Keratinocyte (primary cell): Measurements from ENCODE around the gene CD86. TPM values are rescaled to one million over a fixed set of nuclear protein-coding genes. Genes with fewer than 3 reads are reported as not detected.
A peak's percentile ranks its signal among the peaks of the same experiment; 100 is the strongest.
"Not testable (repeated sequence)": the region's sequence is repeated elsewhere in the genome, so short reads cannot be mapped to it uniquely, and the experiment has no call there.

ENCODE experiments used
- DNase-seq: peaks from one replicate; pipeline ENCODE4 v3.0.0-alpha.2; 2011; ENCODE audit warnings: low read depth, missing footprints, low spot score
- FAIRE-seq: peaks from 2 replicates; lab custom pipeline; 2011; peaks lifted over from hg19 to GRCh38; lab: Jason Lieb, UNC
- H2AFZ ChIP-seq: 2 replicates; pipeline ENCODE4 v1.6.0; 2012; ENCODE audit warnings: low read length, control low read depth, inconsistent platforms; ENCODE audit not compliant: control insufficient read depth
- H3K27ac ChIP-seq: 2 replicates; pipeline ENCODE4 v1.5.1; 2011; ENCODE audit warnings: low read length; ENCODE audit not compliant: control insufficient read depth, insufficient read depth
- H3K27me3 ChIP-seq: 3 replicates; pipeline ENCODE4 v1.6.0; 2011; ENCODE audit warnings: low read length; ENCODE audit not compliant: control insufficient read depth, insufficient read depth; ENCODE audit errors: extremely low read depth
- H3K36me3 ChIP-seq, 2 experiments: 2 replicates in 1 of 2; 3 replicates in 1 of 2; pipeline ENCODE4 v1.5.1; 2011; ENCODE audit warnings: low read length in 2 of 2, mild to moderate bottlenecking in 1 of 2; ENCODE audit not compliant: control insufficient read depth in 2 of 2, insufficient read depth in 2 of 2; ENCODE audit errors: extremely low read depth in 1 of 2
- H3K4me1 ChIP-seq: 3 replicates; pipeline ENCODE4 v1.5.1; 2011; ENCODE audit warnings: low read length; ENCODE audit not compliant: control insufficient read depth, insufficient read depth; ENCODE audit errors: extremely low read depth
- H3K4me2 ChIP-seq: 3 replicates; pipeline ENCODE4 v1.6.0; 2011; ENCODE audit warnings: low read depth, low read length; ENCODE audit not compliant: control insufficient read depth, insufficient read depth; ENCODE audit errors: extremely low read depth
- H3K4me3 ChIP-seq, 3 experiments: fragments of 200-600 bp in 1 of 3; sonication (generic) in 1 of 3; 2 replicates in 2 of 3; 3 replicates in 1 of 3; pipeline ENCODE4 v1.5.1; 2011 to 2016; ENCODE audit warnings: low read length in 3 of 3, mild to moderate bottlenecking in 3 of 3, control low read depth in 2 of 3, inconsistent platforms in 1 of 3, low read depth in 1 of 3, mixed read lengths in 1 of 3, mixed run types in 1 of 3, moderate library complexity in 1 of 3; ENCODE audit not compliant: control insufficient read depth in 2 of 3, insufficient read depth in 2 of 3; ENCODE audit errors: extremely low read depth in 1 of 3
- H3K79me2 ChIP-seq: 2 replicates; pipeline ENCODE4 v1.6.0; 2012; ENCODE audit warnings: low read length; ENCODE audit not compliant: control insufficient read depth, insufficient read depth
- H3K9ac ChIP-seq: 3 replicates; pipeline ENCODE4 v1.6.0; 2011; ENCODE audit warnings: low read length; ENCODE audit not compliant: control insufficient read depth, insufficient read depth; ENCODE audit errors: extremely low read depth
- H3K9me1 ChIP-seq: 3 replicates; pipeline ENCODE4 v1.6.0; 2011; ENCODE audit warnings: low read length; ENCODE audit not compliant: control insufficient read depth, insufficient read depth; ENCODE audit errors: extremely low read depth
- H3K9me3 ChIP-seq: 2 replicates; pipeline ENCODE4 v1.5.1; 2012; ENCODE audit warnings: low read depth, low read length; ENCODE audit not compliant: control insufficient read depth
- H4K20me1 ChIP-seq: 3 replicates; pipeline ENCODE4 v1.6.0; 2011; ENCODE audit warnings: low read length; ENCODE audit not compliant: control insufficient read depth, insufficient read depth; ENCODE audit errors: extremely low read depth
- EZH2 ChIP-seq: IDR thresholded peaks from one replicate; pipeline ENCODE4 v1.6.1; 2012; ENCODE audit warnings: inconsistent platforms, mild to moderate bottlenecking, low read length, moderate library complexity
- dilution Hi-C: fragments of 300-500 bp; cut with MboI; formaldehyde crosslinking; loops from one replicate; pipeline ENCODE4 v1.7.0; 2020; ENCODE audit warnings: low sequenced_read_pairs; ENCODE audit not compliant: extremely low pct_ligation_motif_present
- polyA plus RNA-seq, 5 experiments: library from polyadenylated mRNA; depleted of rRNA in 3 of 5; stranded (reverse) in 3 of 5; stranded (forward) in 1 of 5; unstranded in 1 of 5; fragments of >200 nt; gene quantifications; 1 replicate in 1 of 5; 2 replicates in 3 of 5; 3 replicates in 1 of 5; pipeline versions ENCODE4 v1.2.1 to v1.2.3, GENCODE V29; 2011 to 2012; ENCODE audit warnings: missing spikeins in 2 of 5, low read depth in 1 of 5, low replicate concordance in 1 of 5
- TF ChIP-seq, protein P1 (sequence below), 3 experiments: IDR thresholded peaks in 1 of 3; conservative IDR thresholded peaks in 1 of 3; optimal IDR thresholded peaks in 1 of 3; 2 replicates in 2 of 3; 3 replicates in 1 of 3; pipeline versions ENCODE3 to v1.5.1; 2011; ENCODE audit warnings: low read length in 3 of 3, mild to moderate bottlenecking in 3 of 3, moderate library complexity in 2 of 3, control low read depth in 1 of 3, inconsistent platforms in 1 of 3; ENCODE audit not compliant: insufficient read depth in 2 of 3; ENCODE audit errors: extremely low read depth in 1 of 3

The CD86 gene
- polyA plus RNA-seq, 1 donor (not counting 4 experiments of a cell fraction or from before 2014, with no cell fraction given) = 2.9 TPM

DNA sequence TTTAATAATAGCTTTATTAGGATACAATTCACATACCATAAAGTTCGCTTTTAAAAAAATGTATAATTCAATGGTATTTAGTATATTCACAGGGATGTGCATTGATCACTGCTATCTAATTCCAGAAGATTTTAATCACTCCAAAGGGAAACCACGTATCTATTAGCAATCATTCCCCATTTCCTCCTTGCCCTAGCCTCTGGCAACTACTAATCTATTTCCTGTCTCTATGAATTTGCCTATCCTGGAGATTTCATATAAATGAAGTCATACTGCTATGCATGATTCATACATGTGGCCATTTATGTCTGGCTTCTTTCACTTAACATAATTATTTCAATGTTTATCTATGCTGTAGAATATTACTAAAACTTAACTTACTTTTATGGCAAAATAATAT lies 96.3 kb downstream of the CD86 start:
- TF ChIP-seq, protein P1, sequence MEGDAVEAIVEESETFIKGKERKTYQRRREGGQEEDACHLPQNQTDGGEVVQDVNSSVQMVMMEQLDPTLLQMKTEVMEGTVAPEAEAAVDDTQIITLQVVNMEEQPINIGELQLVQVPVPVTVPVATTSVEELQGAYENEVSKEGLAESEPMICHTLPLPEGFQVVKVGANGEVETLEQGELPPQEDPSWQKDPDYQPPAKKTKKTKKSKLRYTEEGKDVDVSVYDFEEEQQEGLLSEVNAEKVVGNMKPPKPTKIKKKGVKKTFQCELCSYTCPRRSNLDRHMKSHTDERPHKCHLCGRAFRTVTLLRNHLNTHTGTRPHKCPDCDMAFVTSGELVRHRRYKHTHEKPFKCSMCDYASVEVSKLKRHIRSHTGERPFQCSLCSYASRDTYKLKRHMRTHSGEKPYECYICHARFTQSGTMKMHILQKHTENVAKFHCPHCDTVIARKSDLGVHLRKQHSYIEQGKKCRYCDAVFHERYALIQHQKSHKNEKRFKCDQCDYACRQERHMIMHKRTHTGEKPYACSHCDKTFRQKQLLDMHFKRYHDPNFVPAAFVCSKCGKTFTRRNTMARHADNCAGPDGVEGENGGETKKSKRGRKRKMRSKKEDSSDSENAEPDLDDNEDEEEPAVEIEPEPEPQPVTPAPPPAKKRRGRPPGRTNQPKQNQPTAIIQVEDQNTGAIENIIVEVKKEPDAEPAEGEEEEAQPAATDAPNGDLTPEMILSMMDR (optimal IDR thresholded peaks at IDR 0.05 in 1 of 3, IDR thresholded peaks at IDR 0.05 in 1 of 3, conservative IDR thresholded peaks at IDR 0.05 in 1 of 3; ENCODE audit: extremely low read depth in 1 of 3, insufficient read depth in 2 of 3, low read length in 3 of 3) = no peak
- no peak for TF ChIP-seq EZH2
- Histone ChIP-seq H3K27me3 (no peaks in the 10 kb centered on the region), H3K4me3 (no peak overlapping the region), H3K9ac (no peak overlapping the region), H4K20me1 (no peaks in the 10 kb centered on the region), H3K4me2 (no peak overlapping the region), H3K9me1 (no peaks in the 10 kb centered on the region), H3K4me1 (peaks cover 26% of the 10 kb centered on the region), H3K79me2 (no peaks in the 10 kb centered on the region), H3K9me3 (peaks cover 4% of the 10 kb centered on the region), H3K36me3 (no peaks in the 10 kb centered on the region), H3K27ac (peak overlapping the region; percentile 49), H2AFZ (no peak overlapping the region)
- peak; percentile 52 for DNase-seq
- dilution Hi-C loops = no loop called here
- FAIRE-seq = peak; percentile 75

DNA sequence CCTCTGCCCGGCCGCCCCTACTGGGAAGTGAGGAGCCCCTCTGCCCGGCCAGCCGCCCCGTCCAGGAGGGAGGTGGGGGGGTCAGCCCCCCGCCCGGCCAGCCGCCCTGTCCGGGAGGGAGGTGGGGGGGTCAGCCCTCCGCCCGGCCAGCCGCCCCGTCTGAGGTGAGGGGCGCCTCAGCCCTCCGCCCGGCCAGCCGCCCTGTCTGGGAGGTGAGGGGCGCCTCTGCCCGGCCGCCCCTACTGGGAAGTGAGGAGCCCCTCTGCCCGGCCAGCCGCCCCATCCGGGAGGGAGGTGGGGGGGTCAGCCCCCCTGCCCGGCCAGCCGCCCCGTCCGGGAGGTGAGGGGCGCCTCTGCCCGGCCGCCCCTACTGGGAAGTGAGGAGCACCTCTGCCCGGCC lies 109.8 kb downstream of the CD86 start:
- H3K4me2 ChIP-seq, H3K27me3 ChIP-seq, H3K9ac ChIP-seq, FAIRE-seq, H3K9me1 ChIP-seq, H3K36me3 ChIP-seq, dilution Hi-C loops, H2AFZ ChIP-seq, H4K20me1 ChIP-seq, DNase-seq, H3K4me3 ChIP-seq, H3K79me2 ChIP-seq, H3K4me1 ChIP-seq, H3K9me3 ChIP-seq, H3K27ac ChIP-seq: not testable (repeated sequence)

DNA sequence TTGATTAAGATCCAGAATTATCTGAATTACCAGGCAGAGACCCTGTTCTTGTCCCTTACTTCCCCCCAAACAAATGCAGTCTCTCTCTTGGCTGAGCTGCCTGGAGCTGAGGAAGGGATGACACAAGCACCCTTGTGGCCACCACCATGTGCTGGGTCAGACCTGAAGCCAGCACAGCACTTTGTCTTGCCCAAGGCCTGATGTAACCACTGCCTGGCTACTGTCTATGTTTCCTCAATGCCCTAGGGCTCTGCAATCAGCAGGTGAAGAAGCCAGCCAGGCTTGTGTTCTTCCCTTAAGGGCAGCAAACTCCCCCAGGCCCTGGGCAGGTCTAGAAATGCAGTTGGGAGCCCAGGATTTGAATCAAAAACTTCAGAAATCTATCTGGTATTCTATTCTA lies 112.5 kb downstream of the CD86 start:
- no peak overlapping the region for H2AFZ ChIP-seq
- no peak for TF ChIP-seq EZH2
- TF ChIP-seq, protein P1 (optimal IDR thresholded peaks at IDR 0.05 in 1 of 3, IDR thresholded peaks at IDR 0.05 in 1 of 3, conservative IDR thresholded peaks at IDR 0.05 in 1 of 3; ENCODE audit: extremely low read depth in 1 of 3, insufficient read depth in 2 of 3, low read length in 3 of 3) = no peak
- no peaks in the 10 kb centered on the region for H3K27me3 ChIP-seq
- FAIRE-seq = no peak
- H3K36me3 ChIP-seq = no peaks in the 10 kb centered on the region
- H3K4me2 ChIP-seq = no peak overlapping the region
- H4K20me1 ChIP-seq = no peaks in the 10 kb centered on the region
- no peak overlapping the region for H3K27ac ChIP-seq
- no peaks in the 10 kb centered on the region for H3K9me1 ChIP-seq
- dilution Hi-C loops = no loop called here
- no peaks in the 10 kb centered on the region for H3K79me2 ChIP-seq
- H3K9me3 ChIP-seq = no peaks in the 10 kb centered on the region
- H3K4me1 ChIP-seq = peaks cover 2% of the 10 kb centered on the region
- DNase-seq = no peak
- no peak overlapping the region for H3K4me3 ChIP-seq
- no peak overlapping the region for H3K9ac ChIP-seq
